Measurements from ENCODE around the gene SMIM22. TPM values are rescaled to one million over a fixed set of nuclear protein-coding genes. Genes with fewer than 3 reads are reported as not detected.

SMIM22 gene
- total RNA-seq, 2 donors from 2014 or later: not detected

- Histone ChIP-seq H3K27ac (no peak overlapping the region), H3K27me3 (no peaks in the 10 kb centered on the region), H3K4me3 (no peak overlapping the region), H3K9me3 (peaks cover 0 to 1% of the 10 kb centered on the region in 2 donors), H3K4me1 (no peaks in the 10 kb centered on the region), H3K36me3 (peaks cover 40% of the 10 kb centered on the region)
- DNase-seq (ENCODE audit: low spot score): no peak
- no peak for TF ChIP-seq CTCF (IDR thresholded peaks at IDR 0.05)
Measured at GRCh38 chr16:4749700-4750257, 45.4 kb upstream of the SMIM22 start.

GRCh38 chr16:4750896-4751295, 44.3 kb upstream of the SMIM22 start:
- H3K36me3 ChIP-seq: peaks cover 51% of the 10 kb centered on the region
- no peak for TF ChIP-seq CTCF (IDR thresholded peaks at IDR 0.05)
- no peak overlapping the region for H3K27ac ChIP-seq
- H3K4me3 ChIP-seq: no peak overlapping the region
- peaks cover 0 to 3% of the 10 kb centered on the region in 2 donors for H3K9me3 ChIP-seq
- no peaks in the 10 kb centered on the region for H3K27me3 ChIP-seq
- H3K4me1 ChIP-seq: no peaks in the 10 kb centered on the region
- DNase-seq (ENCODE audit: low spot score): no peak

- Histone ChIP-seq H3K27me3 (no peaks in the 10 kb centered on the region), H3K4me1 (no peaks in the 10 kb centered on the region), H3K36me3 (peaks cover 60% of the 10 kb centered on the region), H3K4me3 (no peak overlapping the region), H3K9me3 (peaks cover 0 to 3% of the 10 kb centered on the region in 2 donors), H3K27ac (no peak overlapping the region)
- no peak for DNase-seq (ENCODE audit: low spot score)
- no peak for TF ChIP-seq CTCF (IDR thresholded peaks at IDR 0.05)
Measured at GRCh38 chr16:4752351-4753100, 42.6 kb upstream of the SMIM22 start.

- Histone ChIP-seq H3K4me3 (no peak overlapping the region), H3K9me3 (peaks cover 0 to 3% of the 10 kb centered on the region in 2 donors), H3K4me1 (no peaks in the 10 kb centered on the region), H3K27me3 (no peaks in the 10 kb centered on the region), H3K27ac (no peak overlapping the region), H3K36me3 (peaks cover 66% of the 10 kb centered on the region)
- no peak for DNase-seq (ENCODE audit: low spot score)
- TF ChIP-seq CTCF (IDR thresholded peaks at IDR 0.05): no peak
Measured at GRCh38 chr16:4753227-4753626, 41.9 kb upstream of the SMIM22 start.

- Histone ChIP-seq H3K4me3 (no peak overlapping the region), H3K27me3 (no peaks in the 10 kb centered on the region), H3K4me1 (no peaks in the 10 kb centered on the region), H3K27ac (no peak overlapping the region), H3K9me3 (peaks cover 0 to 3% of the 10 kb centered on the region in 2 donors), H3K36me3 (peaks cover 81% of the 10 kb centered on the region)
- TF ChIP-seq CTCF (IDR thresholded peaks at IDR 0.05): no peak
- no peak for DNase-seq (ENCODE audit: low spot score)
Measured at GRCh38 chr16:4754865-4755264, 40.3 kb upstream of the SMIM22 start.

Data from right atrium auricular region (tissue), 2 donors.